HG03520 (cell line): ENCODE results near the gene CLOCK.

Experiments used
- ATAC-seq: cut with Tn5 transposase; IDR thresholded peaks from one replicate; pipeline ENCODE4 v1.9.1; 2021; ENCODE audit warnings: mild to moderate bottlenecking, moderate library complexity; ENCODE audit not compliant: unreplicated experiment

The CLOCK gene

DNA sequence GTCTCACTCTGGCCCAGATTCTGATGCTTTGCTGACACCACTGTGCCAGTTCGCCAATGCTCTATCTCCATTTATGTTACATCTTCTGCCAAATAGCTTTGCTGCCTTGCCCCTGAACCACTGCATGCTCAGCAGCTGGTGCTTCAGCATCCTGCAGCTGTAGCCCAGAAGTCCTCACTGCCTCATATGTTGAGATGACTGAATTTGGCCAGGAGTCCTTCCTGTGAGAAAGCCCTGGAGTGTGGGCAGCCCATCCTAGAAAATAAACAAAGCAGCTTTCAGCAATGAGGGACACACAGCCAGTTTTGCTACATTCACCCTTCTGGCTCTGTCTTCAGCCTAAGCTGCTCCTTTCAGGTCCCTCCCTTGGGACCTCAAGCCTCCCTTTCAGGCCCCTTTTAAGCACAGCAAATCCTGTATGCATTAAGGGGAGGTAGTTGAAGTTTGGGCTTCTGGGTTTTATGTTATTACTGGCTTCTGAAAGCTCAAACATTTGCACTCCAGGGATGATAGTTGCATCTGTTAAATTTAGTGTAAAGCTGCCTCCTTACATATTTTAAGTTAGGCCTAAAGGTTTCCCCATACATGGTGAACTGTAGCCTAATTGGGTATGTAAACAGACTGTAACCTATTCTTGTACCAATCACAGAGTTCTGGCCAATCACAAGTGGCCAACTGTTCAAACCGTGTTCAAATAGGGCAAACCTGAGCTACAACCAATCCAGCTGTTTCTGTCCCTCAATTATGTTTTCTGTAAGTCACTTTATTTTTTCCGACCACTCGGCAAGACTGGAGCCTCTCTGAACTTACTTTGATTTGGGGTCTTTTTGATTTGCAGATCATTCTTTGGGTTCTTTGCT, 153.0 kb downstream of the CLOCK start:
- no peak for ATAC-seq

DNA sequence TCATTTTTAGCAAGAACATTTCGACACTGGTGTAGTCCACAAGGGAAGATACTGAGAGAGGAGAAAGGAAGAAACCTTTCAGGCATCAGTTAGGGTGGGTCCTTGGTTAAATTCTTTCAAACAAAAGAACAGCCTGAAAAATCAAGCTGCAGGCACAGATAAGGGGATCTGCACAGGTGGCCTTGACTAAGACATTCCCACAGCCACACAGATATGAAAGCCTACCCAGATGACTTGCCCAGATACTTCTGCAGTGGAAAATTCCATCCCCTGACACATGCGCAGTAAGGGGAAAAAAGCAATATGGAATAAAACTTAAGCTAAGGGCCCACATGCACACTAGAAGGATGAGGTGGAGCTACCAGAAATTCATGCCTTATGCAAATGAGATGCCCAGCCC, 159.9 kb downstream of the CLOCK start:
- ATAC-seq = no peak

DNA sequence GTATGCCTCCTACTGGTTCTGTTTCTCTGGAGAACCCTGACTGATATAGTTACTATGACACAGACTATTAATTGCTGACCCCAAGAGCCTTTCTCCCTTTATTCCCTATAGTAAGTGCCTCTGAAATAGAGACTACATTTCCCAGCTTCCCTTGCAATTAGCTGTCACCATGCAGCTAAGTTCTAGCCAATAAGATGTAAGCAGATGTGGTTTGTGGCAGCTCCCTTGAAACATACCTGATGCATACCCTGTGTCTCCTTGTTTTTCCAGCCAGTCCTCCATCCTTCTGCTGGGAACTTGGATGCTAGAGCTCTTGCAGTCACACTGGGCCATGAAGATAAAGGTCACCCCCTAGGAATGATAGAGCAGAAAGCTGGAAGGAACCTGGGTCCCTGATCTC, 160.6 kb downstream of the CLOCK start:
- ATAC-seq = peak; percentile 87

DNA sequence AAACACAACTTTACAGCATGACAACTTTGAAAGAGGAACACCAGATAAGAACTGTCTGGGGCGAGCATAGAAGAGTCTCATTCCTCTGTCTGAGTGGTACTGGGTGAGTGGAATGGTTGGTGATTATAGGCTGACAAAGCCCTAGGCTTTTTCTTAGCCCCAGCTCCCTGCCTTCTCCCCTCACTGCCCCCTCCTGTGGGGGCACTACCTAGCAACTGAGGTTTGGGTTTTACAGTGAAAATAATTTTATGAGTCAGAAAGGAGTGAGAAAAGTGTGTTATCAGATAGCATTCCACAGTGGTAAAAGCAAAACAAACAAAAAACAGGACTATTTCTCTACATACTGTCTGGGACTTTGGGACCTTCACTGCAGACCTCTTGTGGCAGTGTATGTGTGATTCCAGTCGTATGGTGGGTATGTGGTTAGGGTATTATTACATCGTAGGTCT, 161.5 kb downstream of the CLOCK start:
- no peak for ATAC-seq

DNA sequence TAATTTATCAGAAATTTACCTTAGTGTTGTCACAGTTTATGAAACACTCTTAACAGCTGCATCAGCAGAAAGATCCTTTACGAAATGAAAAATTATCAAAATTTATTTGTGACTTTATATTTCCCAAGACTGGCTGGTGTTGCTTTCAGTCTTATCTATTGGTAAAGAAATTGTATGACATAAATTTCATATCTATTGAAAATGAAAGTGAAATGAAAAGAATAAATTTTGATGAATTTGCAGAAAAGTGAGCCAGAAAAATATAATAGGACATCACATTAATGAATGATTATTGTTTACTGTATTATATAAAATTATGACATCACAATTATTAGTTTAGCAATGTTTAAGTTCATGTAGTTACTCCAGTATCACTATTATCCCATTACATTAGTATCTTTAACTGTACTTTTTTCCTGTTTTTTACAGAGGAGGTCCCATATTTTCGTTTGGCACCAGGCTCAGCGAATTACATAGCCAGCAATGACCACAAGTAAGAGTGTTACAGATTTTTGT, 164.2 kb downstream of the CLOCK start:
- no peak for ATAC-seq

DNA sequence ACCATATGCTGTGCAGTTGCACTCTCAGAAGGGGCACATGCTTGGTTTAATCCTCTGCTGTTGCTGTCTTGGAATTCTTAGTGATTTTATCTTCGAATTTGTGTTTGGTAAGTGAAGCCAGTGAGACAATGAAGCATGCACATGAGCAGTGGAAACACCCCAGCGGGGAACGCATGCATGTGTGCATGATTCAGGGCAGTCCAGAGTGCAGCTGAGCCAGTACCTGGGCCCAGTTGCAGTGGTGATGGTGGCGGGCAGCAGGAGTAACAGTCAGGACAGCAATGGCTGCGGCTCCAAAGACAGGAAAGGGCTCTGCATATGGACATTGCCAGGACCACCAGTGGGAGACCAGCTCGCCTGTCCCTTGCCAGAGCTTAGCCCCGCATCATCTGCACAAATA, 165.2 kb downstream of the CLOCK start:
- no peak for ATAC-seq

DNA sequence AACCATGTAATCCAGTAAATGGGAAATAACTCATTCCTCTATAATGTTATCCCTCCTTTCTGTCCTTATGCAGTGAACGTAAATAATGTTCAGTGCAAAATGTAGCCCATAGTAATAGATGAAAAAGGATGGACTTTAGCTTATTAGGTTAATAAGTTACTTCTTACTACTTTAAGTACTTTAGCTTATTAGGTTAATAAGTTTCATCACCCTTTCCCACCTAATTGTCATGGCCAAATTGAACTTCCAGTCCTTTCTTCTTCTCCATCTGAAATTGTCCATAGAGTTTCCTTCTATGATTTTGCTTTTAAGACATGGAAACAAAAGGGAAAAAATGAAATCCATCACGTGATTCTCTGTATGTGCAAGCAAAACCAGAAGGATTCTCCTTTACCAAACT, 166.1 kb downstream of the CLOCK start:
- ATAC-seq = no peak

DNA sequence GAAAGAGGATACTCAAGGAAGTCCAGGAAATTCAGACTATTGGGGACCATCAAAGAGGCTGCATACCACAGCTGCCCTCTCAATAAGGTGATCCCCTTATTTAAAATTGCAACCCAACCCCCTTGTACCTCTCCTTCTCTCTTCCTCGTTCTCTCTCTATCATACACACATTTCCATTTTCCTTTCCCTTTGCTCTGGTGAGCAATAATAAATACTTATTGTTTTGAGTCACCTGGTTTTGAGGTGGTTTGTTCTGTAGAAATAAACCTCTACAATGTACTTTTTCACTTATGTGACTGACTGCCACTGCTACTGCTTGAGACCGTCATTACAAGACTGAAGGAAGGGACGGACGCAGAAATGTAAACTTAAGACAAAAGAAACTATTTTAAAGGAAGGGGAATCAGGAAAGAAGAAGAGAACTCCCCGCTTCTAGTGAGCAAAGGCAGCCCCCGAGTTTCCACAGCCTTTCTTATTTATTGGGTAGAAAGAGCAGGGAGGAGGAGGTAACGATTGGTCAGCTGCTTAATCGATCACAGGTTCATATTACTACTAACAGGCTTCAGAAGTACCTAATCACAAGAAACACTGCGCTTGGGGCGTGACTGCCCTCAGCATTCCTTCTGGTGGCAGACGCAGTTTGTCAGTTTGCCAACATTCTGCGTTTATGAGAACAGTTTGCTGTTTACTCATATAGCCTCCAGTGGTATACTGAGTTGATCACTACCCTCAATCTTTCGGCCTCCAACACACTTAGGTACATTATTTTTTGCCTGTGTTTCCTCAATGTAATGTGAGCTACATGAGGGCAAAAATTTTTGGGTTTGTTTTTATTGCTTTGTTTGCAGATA, 167.9 kb downstream of the CLOCK start:
- ATAC-seq = no peak
